Mononuclear cell (primary cell): ENCODE data around the gene ATXN1. TPM values are rescaled to one million over a fixed set of nuclear protein-coding genes. Genes with fewer than 3 reads are reported as not detected.

ENCODE experiments used
- H3K27me3 ChIP-seq: 2 replicates; pipeline ENCODE4 v1.6.0; 2011; ENCODE audit warnings: low read length, control low read depth; ENCODE audit not compliant: insufficient read depth
- H3K4me1 ChIP-seq: 2 replicates; pipeline ENCODE4 v1.5.1; 2011; ENCODE audit warnings: mild to moderate bottlenecking, low read length, control low read depth; ENCODE audit not compliant: insufficient read depth
- H3K4me3 ChIP-seq: 2 replicates; pipeline ENCODE4 v1.5.1; 2011; ENCODE audit warnings: mild to moderate bottlenecking, low read length, moderate library complexity
- H3K9me3 ChIP-seq: 2 replicates; pipeline ENCODE4 v1.5.1; 2011; ENCODE audit warnings: low read depth, mild to moderate bottlenecking, control low read depth, low read length
- total RNA-seq: library from RNA; depleted of rRNA; stranded (reverse); fragments of >200 nt; gene quantifications from one replicate; pipeline ENCODE4 v1.2.3, GENCODE V29; 2012

The ATXN1 gene
- total RNA-seq, 1 donor: 83.4 TPM

GRCh38 chr6:16352821-16353438 is 408.3 kb downstream of the ATXN1 start:
- no peaks in the 10 kb centered on the region for H3K9me3 ChIP-seq
- no peaks in the 10 kb centered on the region for H3K27me3 ChIP-seq
- H3K4me3 ChIP-seq: no peak overlapping the region
- H3K4me1 ChIP-seq: no peaks in the 10 kb centered on the region

DNA sequence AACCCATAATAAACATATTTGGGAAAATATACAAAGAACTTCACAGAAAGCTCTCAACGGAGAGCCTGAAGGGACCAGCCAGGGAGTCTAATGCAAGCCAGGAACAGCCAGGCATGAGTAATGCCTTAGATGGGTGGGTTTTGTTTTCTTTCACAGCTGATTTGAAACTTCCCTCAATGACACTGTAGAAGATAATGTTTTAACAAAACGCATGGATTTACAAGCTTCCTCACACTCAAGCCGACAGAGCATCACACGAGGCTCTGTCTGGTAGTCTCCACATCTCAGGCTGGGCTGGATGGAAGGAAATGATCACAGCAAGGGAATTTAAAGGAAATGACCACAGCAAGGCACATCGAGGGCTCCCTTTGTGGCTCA is 409.0 kb downstream of the ATXN1 start:
- H3K4me3 ChIP-seq: no peak overlapping the region
- no peaks in the 10 kb centered on the region for H3K4me1 ChIP-seq
- no peaks in the 10 kb centered on the region for H3K27me3 ChIP-seq
- H3K9me3 ChIP-seq: no peaks in the 10 kb centered on the region

GRCh38 chr6:16349544-16349943 is 411.7 kb downstream of the ATXN1 start:
- no peaks in the 10 kb centered on the region for H3K9me3 ChIP-seq
- H3K27me3 ChIP-seq: no peaks in the 10 kb centered on the region
- H3K4me3 ChIP-seq: no peak overlapping the region
- no peaks in the 10 kb centered on the region for H3K4me1 ChIP-seq

DNA sequence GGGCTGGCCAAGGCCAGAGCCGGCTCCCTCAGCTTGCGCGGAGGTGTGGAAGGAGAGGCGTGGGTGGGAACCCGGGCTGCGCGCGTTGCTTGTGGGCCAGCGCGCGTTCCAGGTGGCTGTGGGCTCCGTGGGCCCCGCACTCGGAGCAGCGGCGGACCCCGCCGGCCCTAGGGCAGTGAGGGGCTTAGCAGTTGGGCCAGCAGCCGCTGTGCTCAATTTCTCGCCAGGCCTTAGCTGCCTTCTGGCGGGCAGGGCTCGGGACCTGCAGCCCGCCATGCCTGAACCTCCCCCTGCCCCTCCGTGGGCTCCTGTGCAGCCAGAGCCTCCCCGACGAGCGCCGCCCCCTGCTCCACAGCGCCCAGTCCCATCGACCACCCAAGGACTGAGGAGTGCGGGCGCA is 414.4 kb downstream of the ATXN1 start:
- Histone ChIP-seq H3K4me1 (peaks cover 5% of the 10 kb centered on the region), H3K9me3 (no peaks in the 10 kb centered on the region), H3K27me3 (no peaks in the 10 kb centered on the region), H3K4me3 (no peak overlapping the region)

- Histone ChIP-seq H3K4me3 (no peak overlapping the region), H3K4me1 (peaks cover 6% of the 10 kb centered on the region), H3K27me3 (no peaks in the 10 kb centered on the region), H3K9me3 (no peaks in the 10 kb centered on the region)
Measured at GRCh38 chr6:16345449-16346330, 415.6 kb downstream of the ATXN1 start.

- Histone ChIP-seq H3K4me3 (no peak overlapping the region), H3K9me3 (no peaks in the 10 kb centered on the region), H3K27me3 (no peaks in the 10 kb centered on the region), H3K4me1 (peaks cover 6% of the 10 kb centered on the region)
Measured at GRCh38 chr6:16344756-16345155, 416.5 kb downstream of the ATXN1 start.

DNA sequence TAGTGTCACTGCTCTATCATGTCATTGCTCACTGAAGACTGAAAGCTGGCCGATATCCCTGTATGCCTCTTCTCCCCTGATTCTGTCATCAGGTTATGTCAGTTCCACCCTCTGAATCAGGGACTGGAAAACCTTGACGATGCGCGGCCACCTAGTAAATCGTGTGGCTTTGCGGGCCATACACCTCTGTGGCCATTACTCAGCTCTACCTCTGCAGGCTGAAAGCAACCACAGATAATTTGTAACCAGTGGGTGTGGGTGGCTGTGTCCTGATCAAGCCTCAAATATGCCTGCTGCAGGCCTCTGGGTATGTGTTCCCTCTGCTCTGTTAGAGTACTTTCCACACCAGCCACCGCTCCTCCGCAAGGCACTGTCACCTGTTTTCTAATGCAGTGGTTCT is 417.7 kb downstream of the ATXN1 start:
- Histone ChIP-seq H3K27me3 (no peaks in the 10 kb centered on the region), H3K4me1 (peaks cover 6% of the 10 kb centered on the region), H3K9me3 (no peaks in the 10 kb centered on the region), H3K4me3 (no peak overlapping the region)

DNA sequence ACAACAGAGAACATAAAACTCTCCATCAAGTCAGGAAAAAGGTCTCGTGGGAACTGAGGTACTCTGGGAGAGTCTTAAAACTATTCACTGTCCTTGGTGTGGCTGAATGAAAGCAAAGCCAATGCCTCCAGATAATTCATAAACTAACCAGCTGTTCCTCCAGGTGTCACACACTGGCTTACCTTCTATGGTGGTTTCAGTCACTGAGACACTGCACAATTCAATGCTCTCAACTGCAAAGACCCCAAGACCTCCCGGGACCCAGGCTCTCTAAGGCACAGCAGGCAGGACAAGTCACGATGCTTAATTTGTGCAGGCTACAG is 422.0 kb downstream of the ATXN1 start:
- H3K9me3 ChIP-seq: no peaks in the 10 kb centered on the region
- no peaks in the 10 kb centered on the region for H3K27me3 ChIP-seq
- peaks cover 17% of the 10 kb centered on the region for H3K4me1 ChIP-seq
- H3K4me3 ChIP-seq: no peak overlapping the region

- H3K9me3 ChIP-seq: no peaks in the 10 kb centered on the region
- H3K4me1 ChIP-seq: peaks cover 17% of the 10 kb centered on the region
- no peak overlapping the region for H3K4me3 ChIP-seq
- H3K27me3 ChIP-seq: no peaks in the 10 kb centered on the region
Measured at GRCh38 chr6:16338577-16339264, 422.5 kb downstream of the ATXN1 start.

DNA sequence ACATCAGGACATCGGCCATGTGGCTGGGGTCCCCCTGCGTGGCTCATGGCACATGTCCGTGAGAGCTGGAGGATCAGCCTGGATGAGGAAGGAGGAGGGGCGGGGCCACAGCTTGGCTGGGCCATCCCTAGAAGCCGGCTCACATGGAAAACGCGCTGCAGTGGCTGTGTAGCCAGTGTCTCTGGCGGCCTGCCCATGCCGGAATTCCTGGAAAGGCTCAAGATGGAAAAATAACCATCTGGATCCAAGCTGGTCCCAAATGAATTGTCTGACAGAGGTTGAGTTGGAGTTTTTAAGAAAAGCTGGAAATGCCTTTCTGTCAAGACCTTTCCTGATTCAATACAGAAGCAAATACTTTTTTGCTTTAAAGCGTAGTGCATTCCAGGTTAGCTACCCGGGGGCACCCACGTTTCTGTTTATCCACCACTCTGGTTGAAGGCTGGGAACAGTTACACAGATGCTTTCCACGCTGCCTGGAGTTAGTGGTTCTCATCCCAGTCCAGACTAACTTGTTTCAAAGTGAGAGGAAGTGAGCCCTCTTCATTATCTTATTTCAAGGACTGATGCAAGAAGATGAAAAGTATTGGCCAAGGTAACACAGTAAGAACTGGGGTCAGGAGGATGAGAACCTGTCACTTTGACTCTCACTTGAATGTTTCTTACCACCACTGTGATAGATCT is 423.8 kb downstream of the ATXN1 start:
- H3K4me1 ChIP-seq: peaks cover 17% of the 10 kb centered on the region
- no peaks in the 10 kb centered on the region for H3K9me3 ChIP-seq
- H3K27me3 ChIP-seq: no peaks in the 10 kb centered on the region
- H3K4me3 ChIP-seq: no peak overlapping the region

DNA sequence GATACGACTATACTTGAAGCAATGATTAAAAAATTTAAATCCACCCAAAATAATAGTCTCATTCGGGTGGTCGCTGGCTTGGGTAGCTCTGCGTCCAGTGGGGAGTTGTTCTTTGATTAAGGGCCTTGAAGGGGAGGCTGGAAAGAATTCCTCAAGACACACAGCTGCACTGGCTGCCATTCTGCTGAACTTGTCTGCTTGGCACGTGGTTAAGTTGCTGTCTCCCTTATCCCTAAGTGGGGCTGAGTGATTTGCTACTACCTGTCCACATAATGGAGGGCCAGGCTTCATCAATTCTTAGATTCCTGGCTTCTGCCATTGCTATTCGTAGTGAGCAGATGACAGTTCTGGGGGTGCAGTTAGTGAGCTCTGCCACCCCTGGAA is 424.4 kb downstream of the ATXN1 start:
- H3K4me1 ChIP-seq: peaks cover 17% of the 10 kb centered on the region
- H3K27me3 ChIP-seq: no peaks in the 10 kb centered on the region
- H3K9me3 ChIP-seq: no peaks in the 10 kb centered on the region

GRCh38 chr6:16336056-16336818 is 425.0 kb downstream of the ATXN1 start:
- no peak overlapping the region for H3K4me3 ChIP-seq
- H3K4me1 ChIP-seq: peaks cover 22% of the 10 kb centered on the region
- H3K9me3 ChIP-seq: no peaks in the 10 kb centered on the region
- H3K27me3 ChIP-seq: no peaks in the 10 kb centered on the region

More for the DNA sequence above, 424.4 kb downstream of the ATXN1 start:
- no peak overlapping the region for H3K4me3 ChIP-seq

DNA sequence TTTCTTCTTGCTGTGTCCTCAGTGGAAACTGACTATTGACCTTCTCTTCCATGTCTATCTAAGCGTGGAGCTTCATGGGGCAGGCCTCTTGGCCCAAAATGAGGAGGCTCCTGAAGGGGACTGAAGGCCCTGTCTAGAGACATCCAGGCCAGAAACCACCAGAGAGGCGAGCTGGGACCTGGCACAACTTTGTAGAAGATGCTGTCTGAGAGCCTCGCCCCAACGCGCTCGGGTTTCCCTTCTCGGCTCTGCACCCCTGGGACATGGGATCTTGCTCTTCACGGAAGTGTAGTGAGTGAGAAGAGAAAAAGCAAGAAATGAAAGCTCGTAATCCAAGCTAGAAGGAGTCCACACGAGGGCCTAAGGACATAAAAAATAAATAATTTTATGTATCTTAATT is 426.1 kb downstream of the ATXN1 start:
- H3K4me1 ChIP-seq: peaks cover 22% of the 10 kb centered on the region
- no peaks in the 10 kb centered on the region for H3K27me3 ChIP-seq
- no peak overlapping the region for H3K4me3 ChIP-seq
- H3K9me3 ChIP-seq: no peaks in the 10 kb centered on the region

DNA sequence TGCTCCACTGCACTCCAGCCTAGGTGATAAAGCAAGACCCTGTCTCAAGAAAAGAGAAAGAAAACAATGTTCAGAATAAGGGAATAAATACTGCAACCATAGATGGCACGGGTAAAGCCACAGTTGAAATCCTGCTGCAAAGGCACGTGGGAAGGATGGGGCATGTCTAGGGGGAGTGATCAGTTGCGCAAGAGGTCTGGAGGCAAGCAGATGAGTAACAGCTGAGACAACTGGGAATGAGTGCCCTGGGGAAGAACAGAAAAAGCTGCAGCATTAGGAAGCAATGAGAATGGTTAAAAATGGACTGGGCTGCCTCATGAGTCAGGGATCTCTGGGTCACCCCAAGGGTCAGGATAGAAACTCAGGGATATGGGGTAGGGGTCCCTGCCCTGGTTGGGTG is 426.6 kb downstream of the ATXN1 start:
- Histone ChIP-seq H3K4me1 (peaks cover 22% of the 10 kb centered on the region), H3K27me3 (no peaks in the 10 kb centered on the region), H3K9me3 (no peaks in the 10 kb centered on the region), H3K4me3 (no peak overlapping the region)
